ENCODE measurements around the gene PRR23E. TPM values are rescaled to one million over a fixed set of nuclear protein-coding genes. Genes with fewer than 3 reads are reported as not detected.

Gene PRR23E
- total RNA-seq, 6 experiments from 2014 or later: not detected

- no peak for ATAC-seq
- no peak for TF ChIP-seq POLR2A (IDR thresholded peaks at IDR 0.05)
- TF ChIP-seq CTCF (IDR thresholded peaks at IDR 0.05): no peak
Observed at GRCh38 chr3:127212231-127212630, 19.3 kb downstream of the PRR23E start.

GRCh38 chr3:127212711-127213110 is 19.8 kb downstream of the PRR23E start:
- no peak overlapping the region for H3K27ac ChIP-seq
- intact Hi-C loops (cut with DNase I): no loop called here
- WGBS (ENCODE audit: insufficient coverage, low coverage, low lambda C conversion rate, missing lambda C conversion rate): 48% methylated on average over 2 of the region's 5 CpGs
- H3K4me1 ChIP-seq: no peaks in the 10 kb centered on the region
- H3K9me3 ChIP-seq: no peaks in the 10 kb centered on the region
- no peaks in the 10 kb centered on the region for H3K27me3 ChIP-seq
- ATAC-seq (no peak), DNase-seq (no peak)
- TF ChIP-seq POLR2A (IDR thresholded peaks at IDR 0.05) (no peak), CTCF (IDR thresholded peaks at IDR 0.05) (no peak)
- no peaks in the 10 kb centered on the region for H3K36me3 ChIP-seq
- no peak overlapping the region for H3K4me3 ChIP-seq

More at GRCh38 chr3:127212231-127212630, 19.3 kb downstream of the PRR23E start:
- no peak for DNase-seq
- WGBS (ENCODE audit: insufficient coverage, low coverage, low lambda C conversion rate, missing lambda C conversion rate): 96% methylated on average over 2 of the region's 3 CpGs
- no peaks in the 10 kb centered on the region for H3K27me3 ChIP-seq
- no peak overlapping the region for H3K27ac ChIP-seq
- H3K36me3 ChIP-seq: no peaks in the 10 kb centered on the region
- intact Hi-C loops (cut with DNase I): no loop called here
- no peak overlapping the region for H3K4me3 ChIP-seq
- H3K9me3 ChIP-seq: no peaks in the 10 kb centered on the region
- no peaks in the 10 kb centered on the region for H3K4me1 ChIP-seq

- intact Hi-C loops (cut with DNase I): no loop called here
- Histone ChIP-seq H3K27me3 (no peaks in the 10 kb centered on the region), H3K9me3 (no peaks in the 10 kb centered on the region), H3K4me3 (no peak overlapping the region), H3K27ac (no peak overlapping the region), H3K4me1 (no peaks in the 10 kb centered on the region), H3K36me3 (no peaks in the 10 kb centered on the region)
- WGBS (ENCODE audit: insufficient coverage, low coverage, low lambda C conversion rate, missing lambda C conversion rate): 49% methylated on average over 2 of the region's 4 CpGs
- no peak for ATAC-seq
- TF ChIP-seq POLR2A (IDR thresholded peaks at IDR 0.05) (no peak), CTCF (IDR thresholded peaks at IDR 0.05) (no peak)
- no peak for DNase-seq
Observed at GRCh38 chr3:127213381-127213918, 20.5 kb downstream of the PRR23E start.

- TF ChIP-seq POLR2A (IDR thresholded peaks at IDR 0.05) (no peak), CTCF (IDR thresholded peaks at IDR 0.05) (no peak)
- 19% methylated on average over 3 of the region's 3 CpGs for WGBS (ENCODE audit: insufficient coverage, low coverage, low lambda C conversion rate, missing lambda C conversion rate)
- intact Hi-C loops (cut with DNase I): no loop called here
- Histone ChIP-seq H3K4me3 (no peak overlapping the region), H3K27ac (no peak overlapping the region), H3K27me3 (no peaks in the 10 kb centered on the region), H3K36me3 (no peaks in the 10 kb centered on the region), H3K4me1 (no peaks in the 10 kb centered on the region), H3K9me3 (no peaks in the 10 kb centered on the region)
- no peak for DNase-seq
- no peak for ATAC-seq
Observed at GRCh38 chr3:127214975-127215374, 22.0 kb downstream of the PRR23E start.
